Body of pancreas (tissue), 4 donors: ENCODE measurements around the gene GTF2A1.

ENCODE experiments used
- CTCF ChIP-seq, 7 experiments: fragments of 450-650 bp in 4 of 7; fragments of 200-600 bp in 3 of 7; sonication (generic) in 3 of 7; IDR thresholded peaks; one replicate each; pipeline ENCODE4 v1.5.1; 2016 to 2019; ENCODE audit warnings: antibody characterized with exemption in 7 of 7
- POLR2A ChIP-seq, 3 donors: fragments of 450-650 bp; IDR thresholded peaks; one replicate each; pipeline ENCODE4 v1.6.1; 2016; ENCODE audit warnings: antibody characterized with exemption in 3 of 3, mild to moderate bottlenecking in 2 of 3

- TF ChIP-seq CTCF (IDR thresholded peaks at IDR 0.05) (no peak), POLR2A (IDR thresholded peaks at IDR 0.05) (no peak)
Measured at GRCh38 chr14:81138429-81138828, 82.3 kb downstream of the GTF2A1 start.
